Cardiac atrium fibroblast (primary cell): ENCODE data around the gene CYB5B. TPM values are rescaled to one million over a fixed set of nuclear protein-coding genes. Genes with fewer than 3 reads are reported as not detected.

Source experiments
- total RNA-seq: library from RNA; depleted of rRNA; stranded (reverse); fragments of >200 nt; gene quantifications from 2 replicates; pipeline ENCODE4 v1.2.3, GENCODE V29; 2015

The CYB5B gene
- 37.7 and 48.0 TPM in 2 replicates for total RNA-seq

DNA sequence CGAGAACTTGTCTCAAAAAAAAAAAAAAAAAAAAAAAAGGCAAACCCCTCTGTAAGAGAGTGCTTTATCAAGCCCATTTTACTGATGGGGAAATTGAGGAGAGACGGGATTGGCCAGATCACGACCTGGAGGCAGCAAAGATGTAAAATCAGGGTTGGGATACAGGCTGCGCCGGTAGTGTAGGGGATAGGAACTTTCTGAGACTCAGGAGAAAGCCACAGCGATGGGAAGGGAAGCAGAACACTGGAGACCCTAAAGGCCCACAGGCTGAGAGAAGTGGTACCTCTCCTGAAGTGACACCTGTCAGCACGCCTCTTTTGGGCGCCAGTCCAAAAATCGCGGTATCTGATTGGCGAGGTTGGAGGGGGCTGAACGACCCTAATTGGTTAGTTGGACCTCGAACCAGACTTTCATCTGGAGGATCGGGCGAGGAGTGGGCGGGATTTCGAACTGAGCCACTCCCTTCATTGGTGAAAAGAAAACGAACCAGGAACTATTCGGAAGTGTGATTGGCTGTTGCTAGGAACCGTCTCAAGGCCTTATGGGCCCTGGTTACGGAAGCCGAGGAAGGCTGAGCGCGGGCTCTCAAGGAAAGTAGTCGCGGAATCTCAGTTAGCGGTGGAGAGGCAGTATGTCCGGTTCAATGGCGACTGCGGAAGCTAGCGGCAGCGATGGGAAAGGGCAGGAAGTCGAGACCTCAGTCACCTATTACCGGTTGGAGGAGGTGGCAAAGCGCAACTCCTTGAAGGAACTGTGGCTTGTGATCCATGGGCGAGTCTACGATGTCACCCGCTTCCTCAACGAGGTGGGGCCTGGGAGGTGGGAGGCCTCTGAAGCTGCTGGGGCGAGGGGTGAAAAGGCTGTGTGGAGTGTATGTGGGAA lies at the start of gene CYB5B:
CYB5B (plus strand) TSS at position 567 of the 882 bp plus-strand sequence; CDS start at position 632, 65 bp downstream.

Other genes starting within 250 kb of the CYB5B start
- gene SNTB2, start 237.5 kb upstream of the CYB5B start, total RNA-seq = 18.3 and 28.2 TPM in 2 replicates
- gene VPS4A, start 113.3 kb upstream of the CYB5B start, total RNA-seq = 27.1 and 31.9 TPM in 2 replicates
- gene PDF, start 94.0 kb upstream of the CYB5B start, total RNA-seq = 11.0 and 13.4 TPM in 2 replicates
- 33.4 and 53.8 TPM in 2 replicates for gene COG8, start 85.1 kb upstream of the CYB5B start, total RNA-seq
- gene NIP7, start 84.8 kb upstream of the CYB5B start, total RNA-seq = 19.6 and 25.8 TPM in 2 replicates
- gene TMED6, start 72.8 kb upstream of the CYB5B start, total RNA-seq = not detected in 2 replicates
- 13.0 and 15.2 TPM in 2 replicates for gene TERF2, start 38.6 kb upstream of the CYB5B start, total RNA-seq
- gene NFAT5, start 141.3 kb downstream of the CYB5B start, total RNA-seq = 16.0 and 21.8 TPM in 2 replicates